ENCODE data around the gene PKD2.

GRCh38 chr4:88108747-88109122 lies 101.3 kb downstream of the PKD2 start:
- TF ChIP-seq POLR2AphosphoS5 (IDR thresholded peaks at IDR 0.05) (no peak), CTCF (IDR thresholded peaks at IDR 0.05 in 8 of 11, conservative IDR thresholded peaks at IDR 0.05 in 3 of 11) (no peak), POLR2A (IDR thresholded peaks at IDR 0.05) (no peak)

Measured in spleen (tissue), 7 donors.